ENCODE data around the gene SUGP2. TPM values are rescaled to one million over a fixed set of nuclear protein-coding genes. Genes with fewer than 3 reads are reported as not detected.
"Not testable (repeated sequence)": the region's sequence is repeated elsewhere in the genome, so short reads cannot be mapped to it uniquely, and the experiment has no call there.

SUGP2 gene
- polyA plus RNA-seq, 1 donor (not counting 4 experiments of a cell fraction or from before 2014, with no cell fraction given): 51.2 TPM

- no peak for FAIRE-seq
- Histone ChIP-seq H3K4me3 (ENCODE audit: control insufficient read depth in 2 of 3, extremely low read depth in 1 of 3, insufficient read depth in 2 of 3, low read depth in 1 of 3, low read length in 3 of 3) (no peak overlapping the region), H2AFZ (ENCODE audit: control insufficient read depth, low read length) (no peak overlapping the region), H4K20me1 (ENCODE audit: control insufficient read depth, extremely low read depth, insufficient read depth, low read length) (peaks cover 12% of the 10 kb centered on the region), H3K4me2 (ENCODE audit: control insufficient read depth, extremely low read depth, insufficient read depth, low read depth, low read length) (no peak overlapping the region), H3K79me2 (ENCODE audit: control insufficient read depth, insufficient read depth, low read length) (peaks cover 63% of the 10 kb centered on the region), H3K27me3 (ENCODE audit: control insufficient read depth, extremely low read depth, insufficient read depth, low read length) (no peaks in the 10 kb centered on the region), H3K9me1 (ENCODE audit: control insufficient read depth, extremely low read depth, insufficient read depth, low read length) (no peaks in the 10 kb centered on the region), H3K36me3 (ENCODE audit: control insufficient read depth in 2 of 2, extremely low read depth in 1 of 2, insufficient read depth in 2 of 2, low read length in 2 of 2) (peaks cover 34 to 50% of the 10 kb centered on the region in 2 experiments), H3K9me3 (ENCODE audit: control insufficient read depth, low read depth, low read length) (no peaks in the 10 kb centered on the region), H3K27ac (ENCODE audit: control insufficient read depth, insufficient read depth, low read length) (no peak overlapping the region), H3K9ac (ENCODE audit: control insufficient read depth, extremely low read depth, insufficient read depth, low read length) (no peak overlapping the region), H3K4me1 (ENCODE audit: control insufficient read depth, extremely low read depth, insufficient read depth, low read length) (peaks cover 8% of the 10 kb centered on the region)
- dilution Hi-C loops (cut with MboI; ENCODE audit: extremely low pct_ligation_motif_present, low sequenced_read_pairs): no loop called here
- no peak for TF ChIP-seq EZH2 (IDR thresholded peaks at IDR 0.05; ENCODE audit: low read length)
- TF ChIP-seq, protein P1, sequence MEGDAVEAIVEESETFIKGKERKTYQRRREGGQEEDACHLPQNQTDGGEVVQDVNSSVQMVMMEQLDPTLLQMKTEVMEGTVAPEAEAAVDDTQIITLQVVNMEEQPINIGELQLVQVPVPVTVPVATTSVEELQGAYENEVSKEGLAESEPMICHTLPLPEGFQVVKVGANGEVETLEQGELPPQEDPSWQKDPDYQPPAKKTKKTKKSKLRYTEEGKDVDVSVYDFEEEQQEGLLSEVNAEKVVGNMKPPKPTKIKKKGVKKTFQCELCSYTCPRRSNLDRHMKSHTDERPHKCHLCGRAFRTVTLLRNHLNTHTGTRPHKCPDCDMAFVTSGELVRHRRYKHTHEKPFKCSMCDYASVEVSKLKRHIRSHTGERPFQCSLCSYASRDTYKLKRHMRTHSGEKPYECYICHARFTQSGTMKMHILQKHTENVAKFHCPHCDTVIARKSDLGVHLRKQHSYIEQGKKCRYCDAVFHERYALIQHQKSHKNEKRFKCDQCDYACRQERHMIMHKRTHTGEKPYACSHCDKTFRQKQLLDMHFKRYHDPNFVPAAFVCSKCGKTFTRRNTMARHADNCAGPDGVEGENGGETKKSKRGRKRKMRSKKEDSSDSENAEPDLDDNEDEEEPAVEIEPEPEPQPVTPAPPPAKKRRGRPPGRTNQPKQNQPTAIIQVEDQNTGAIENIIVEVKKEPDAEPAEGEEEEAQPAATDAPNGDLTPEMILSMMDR (optimal IDR thresholded peaks at IDR 0.05 in 1 of 3, IDR thresholded peaks at IDR 0.05 in 1 of 3, conservative IDR thresholded peaks at IDR 0.05 in 1 of 3; ENCODE audit: extremely low read depth in 1 of 3, insufficient read depth in 2 of 3, low read length in 3 of 3): no peak
- no peak for DNase-seq (ENCODE audit: low read depth, low spot score)
Measured at GRCh38 chr19:19025861-19026260, 7.5 kb downstream of the SUGP2 start.

- H3K4me2 ChIP-seq (ENCODE audit: control insufficient read depth, extremely low read depth, insufficient read depth, low read depth, low read length); H2AFZ ChIP-seq (ENCODE audit: control insufficient read depth, low read length); H3K4me1 ChIP-seq (ENCODE audit: control insufficient read depth, extremely low read depth, insufficient read depth, low read length); H3K4me3 ChIP-seq (ENCODE audit: control insufficient read depth in 2 of 3, extremely low read depth in 1 of 3, insufficient read depth in 2 of 3, low read depth in 1 of 3, low read length in 3 of 3); H3K27me3 ChIP-seq (ENCODE audit: control insufficient read depth, extremely low read depth, insufficient read depth, low read length); H3K9me3 ChIP-seq (ENCODE audit: control insufficient read depth, low read depth, low read length); H3K9me1 ChIP-seq (ENCODE audit: control insufficient read depth, extremely low read depth, insufficient read depth, low read length); FAIRE-seq; H3K9ac ChIP-seq (ENCODE audit: control insufficient read depth, extremely low read depth, insufficient read depth, low read length); dilution Hi-C loops (cut with MboI; ENCODE audit: extremely low pct_ligation_motif_present, low sequenced_read_pairs): not testable (repeated sequence)
- peaks cover 37 to 48% of the 10 kb centered on the region in 2 experiments for H3K36me3 ChIP-seq (ENCODE audit: control insufficient read depth in 2 of 2, extremely low read depth in 1 of 2, insufficient read depth in 2 of 2, low read length in 2 of 2)
- peaks cover 65% of the 10 kb centered on the region for H3K79me2 ChIP-seq (ENCODE audit: control insufficient read depth, insufficient read depth, low read length)
- peak overlapping the region; percentile 17 for H3K27ac ChIP-seq (ENCODE audit: control insufficient read depth, insufficient read depth, low read length)
- peaks cover 15% of the 10 kb centered on the region for H4K20me1 ChIP-seq (ENCODE audit: control insufficient read depth, extremely low read depth, insufficient read depth, low read length)
- DNase-seq (ENCODE audit: low read depth, low spot score): peak; percentile 40
Measured at GRCh38 chr19:19023376-19023775, 9.9 kb downstream of the SUGP2 start.

DNA sequence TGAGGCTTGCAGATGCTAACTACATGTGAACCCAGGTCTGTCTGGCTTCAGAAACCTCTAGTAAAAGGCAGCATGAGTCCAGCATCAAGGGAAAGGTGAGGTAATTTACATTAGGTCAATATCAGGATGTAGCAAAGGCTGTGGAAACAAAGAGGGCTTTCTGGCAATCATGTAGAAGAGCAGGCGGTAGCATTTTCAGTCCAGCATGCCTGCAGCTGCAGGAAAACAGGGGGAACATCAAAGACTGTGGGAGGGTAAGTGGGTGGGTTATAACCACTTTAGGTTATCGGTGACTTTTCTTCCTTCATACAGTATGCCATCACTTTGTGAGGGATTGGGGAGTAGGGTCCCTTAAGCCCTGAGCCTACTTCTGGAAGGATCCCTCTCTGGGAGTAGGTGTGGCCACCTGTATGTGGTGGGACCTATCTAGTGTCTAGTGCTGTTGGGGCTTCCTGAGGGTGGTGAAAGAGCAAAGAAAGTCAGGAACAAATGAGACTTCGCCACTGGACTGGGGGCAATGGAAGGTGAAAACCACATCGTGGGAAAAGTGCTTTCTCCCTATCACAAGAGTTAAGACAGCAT is 10.8 kb downstream of the SUGP2 start:
- peaks cover 33 to 42% of the 10 kb centered on the region in 2 experiments for H3K36me3 ChIP-seq (ENCODE audit: control insufficient read depth in 2 of 2, extremely low read depth in 1 of 2, insufficient read depth in 2 of 2, low read length in 2 of 2)
- dilution Hi-C loops (cut with MboI; ENCODE audit: extremely low pct_ligation_motif_present, low sequenced_read_pairs): no loop called here

More for the DNA sequence above, 10.8 kb downstream of the SUGP2 start:
- DNase-seq (ENCODE audit: low read depth, low spot score) (no peak), FAIRE-seq (no peak)
- no peaks in the 10 kb centered on the region for H3K9me3 ChIP-seq (ENCODE audit: control insufficient read depth, low read depth, low read length)
- H4K20me1 ChIP-seq (ENCODE audit: control insufficient read depth, extremely low read depth, insufficient read depth, low read length): peaks cover 13% of the 10 kb centered on the region
- H3K9ac ChIP-seq (ENCODE audit: control insufficient read depth, extremely low read depth, insufficient read depth, low read length): no peak overlapping the region
- peaks cover 8% of the 10 kb centered on the region for H3K4me1 ChIP-seq (ENCODE audit: control insufficient read depth, extremely low read depth, insufficient read depth, low read length)
- no peak overlapping the region for H3K4me3 ChIP-seq (ENCODE audit: control insufficient read depth in 2 of 3, extremely low read depth in 1 of 3, insufficient read depth in 2 of 3, low read depth in 1 of 3, low read length in 3 of 3)
- H3K79me2 ChIP-seq (ENCODE audit: control insufficient read depth, insufficient read depth, low read length): peaks cover 64% of the 10 kb centered on the region
- TF ChIP-seq, protein P1 (optimal IDR thresholded peaks at IDR 0.05 in 1 of 3, IDR thresholded peaks at IDR 0.05 in 1 of 3, conservative IDR thresholded peaks at IDR 0.05 in 1 of 3; ENCODE audit: extremely low read depth in 1 of 3, insufficient read depth in 2 of 3, low read length in 3 of 3): no peak
- TF ChIP-seq EZH2 (IDR thresholded peaks at IDR 0.05; ENCODE audit: low read length): no peak
- no peak overlapping the region for H3K4me2 ChIP-seq (ENCODE audit: control insufficient read depth, extremely low read depth, insufficient read depth, low read depth, low read length)
- H3K27ac ChIP-seq (ENCODE audit: control insufficient read depth, insufficient read depth, low read length): no peak overlapping the region
- H3K9me1 ChIP-seq (ENCODE audit: control insufficient read depth, extremely low read depth, insufficient read depth, low read length): no peaks in the 10 kb centered on the region
- H2AFZ ChIP-seq (ENCODE audit: control insufficient read depth, low read length): no peak overlapping the region
- H3K27me3 ChIP-seq (ENCODE audit: control insufficient read depth, extremely low read depth, insufficient read depth, low read length): no peaks in the 10 kb centered on the region

Measured in keratinocyte (primary cell).